Neural crest cell (in vitro differentiated cells): ENCODE measurements around the gene GLRX. TPM values are rescaled to one million over a fixed set of nuclear protein-coding genes. Genes with fewer than 3 reads are reported as not detected.

ENCODE experiments used
- DNase-seq: peaks from one replicate; pipeline ENCODE4 v3.0.0; 2021; ENCODE audit warnings: low read depth, mixed read lengths, low spot score
- H3K27ac Mint-ChIP-seq: one replicate; pipeline ENCODE4 v1.8.0; 2021; ENCODE audit warnings: mild to moderate bottlenecking, mixed read lengths; ENCODE audit not compliant: unreplicated experiment
- H3K27me3 Mint-ChIP-seq: 2 replicates; pipeline ENCODE4 v1.8.0; 2021; ENCODE audit warnings: low read depth, mild to moderate bottlenecking, mixed read lengths
- H3K36me3 Mint-ChIP-seq: 2 replicates; pipeline ENCODE4 v1.8.0; 2021; ENCODE audit warnings: low read depth, mild to moderate bottlenecking, mixed read lengths
- H3K4me1 Mint-ChIP-seq: 2 replicates; pipeline ENCODE4 v1.8.0; 2021; ENCODE audit warnings: mixed read lengths
- H3K4me3 Mint-ChIP-seq: one replicate; pipeline ENCODE4 v1.8.0; 2021; ENCODE audit warnings: mild to moderate bottlenecking, mixed read lengths
- H3K9me3 Mint-ChIP-seq: 2 replicates; pipeline ENCODE4 v1.8.0; 2021; ENCODE audit warnings: mixed read lengths
- CTCF ChIP-seq: fragments of 200-600 bp; sonication (generic); conservative IDR thresholded peaks from 2 replicates; pipeline ENCODE4 v1.5.0; 2021; ENCODE audit warnings: antibody characterized with exemption, mild to moderate bottlenecking
- total RNA-seq: library from RNA; stranded (reverse); gene quantifications from 2 replicates; pipeline ENCODE4 v1.2.1, GENCODE V29; 2021

GLRX gene
- total RNA-seq, 1 donor from 2014 or later = 10.3 TPM

- no peak for DNase-seq
- Mint-ChIP-seq H3K27ac (peak overlapping the region; percentile 38), H3K36me3 (no peaks in the 10 kb centered on the region), H3K9me3 (no peaks in the 10 kb centered on the region), H3K4me1 (peaks cover 78% of the 10 kb centered on the region), H3K4me3 (no peak overlapping the region), H3K27me3 (no peaks in the 10 kb centered on the region)
- peak; percentile 25 for TF ChIP-seq CTCF
These were observed 39.5 kb upstream of the GLRX start for GRCh38 chr5:95861864-95862561.

- Mint-ChIP-seq H3K27ac (no peak overlapping the region), H3K36me3 (no peaks in the 10 kb centered on the region), H3K9me3 (no peaks in the 10 kb centered on the region), H3K4me1 (peaks cover 84% of the 10 kb centered on the region), H3K27me3 (no peaks in the 10 kb centered on the region), H3K4me3 (no peak overlapping the region)
- no peak for DNase-seq
- no peak for TF ChIP-seq CTCF
These were observed 38.8 kb upstream of the GLRX start for GRCh38 chr5:95861221-95861863.

GRCh38 chr5:95859661-95860060, 37.1 kb upstream of the GLRX start:
- H3K4me3 Mint-ChIP-seq = peak overlapping the region; percentile 3
- H3K9me3 Mint-ChIP-seq = no peaks in the 10 kb centered on the region
- H3K27me3 Mint-ChIP-seq = no peaks in the 10 kb centered on the region
- H3K36me3 Mint-ChIP-seq = no peaks in the 10 kb centered on the region
- H3K27ac Mint-ChIP-seq = peak overlapping the region; percentile 89
- H3K4me1 Mint-ChIP-seq = peaks cover 81% of the 10 kb centered on the region
- no peak for TF ChIP-seq CTCF
- no peak for DNase-seq

GRCh38 chr5:95858661-95859595, 36.4 kb upstream of the GLRX start:
- peak overlapping the region; percentile 89 for H3K27ac Mint-ChIP-seq
- no peaks in the 10 kb centered on the region for H3K9me3 Mint-ChIP-seq
- peak overlapping the region; percentile 47 for H3K4me3 Mint-ChIP-seq
- no peaks in the 10 kb centered on the region for H3K27me3 Mint-ChIP-seq
- peak; percentile 94 for DNase-seq
- no peaks in the 10 kb centered on the region for H3K36me3 Mint-ChIP-seq
- TF ChIP-seq CTCF = peak; percentile 99
- H3K4me1 Mint-ChIP-seq = peaks cover 73% of the 10 kb centered on the region

- Mint-ChIP-seq H3K36me3 (no peaks in the 10 kb centered on the region), H3K4me3 (no peak overlapping the region), H3K9me3 (no peaks in the 10 kb centered on the region), H3K27ac (peak overlapping the region; percentile 89), H3K27me3 (no peaks in the 10 kb centered on the region), H3K4me1 (peaks cover 69% of the 10 kb centered on the region)
- DNase-seq = peak; percentile 10
- TF ChIP-seq CTCF = no peak
These were observed 35.5 kb upstream of the GLRX start for GRCh38 chr5:95858023-95858461.
